ENCODE measurements around the gene GPATCH1. TPM values are rescaled to one million over a fixed set of nuclear protein-coding genes. Genes with fewer than 3 reads are reported as not detected.

The GPATCH1 gene
- total and polyA plus RNA-seq, 9 of the 15 experiments (the other 6 are each of a cell fraction or from before 2014, with no cell fraction given) = 3.7 to 9.7 (median 7.7) TPM

DNA sequence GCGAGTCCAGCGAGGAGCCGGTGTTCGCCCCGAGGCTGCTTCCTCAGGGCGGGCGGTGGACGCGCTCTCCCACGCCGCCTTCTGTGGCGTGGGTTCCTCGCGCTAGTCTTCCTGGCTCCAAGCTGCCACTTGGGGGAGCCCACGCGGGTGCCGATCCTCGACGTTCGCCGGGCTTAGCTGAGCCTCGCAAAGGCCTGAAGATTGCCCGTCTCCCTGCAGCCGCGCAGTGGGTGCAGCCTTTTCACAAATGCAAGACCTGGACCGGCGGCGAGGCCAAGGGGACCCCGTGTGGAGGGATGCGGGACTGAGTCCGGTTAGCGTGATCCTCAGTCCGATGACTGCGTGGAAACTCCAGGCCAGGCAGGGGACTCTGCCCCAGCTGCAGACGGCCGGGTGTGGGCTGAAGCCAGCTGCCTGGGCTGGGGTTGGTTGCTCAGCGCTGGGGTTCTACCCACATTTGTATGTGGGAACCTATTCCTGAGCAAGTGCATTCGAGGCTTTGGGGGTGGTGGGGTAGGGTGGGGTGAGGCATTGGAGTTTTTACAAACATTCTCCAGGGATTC, 96.5 kb downstream of the GPATCH1 start (continued):
- no peak for TF ChIP-seq FOXA1 (IDR thresholded peaks at IDR 0.05; ENCODE audit: borderline replicate concordance)
- TF ChIP-seq ILK (tag; IDR thresholded peaks at IDR 0.05; ENCODE audit: borderline replicate concordance, low read depth) = no peak
- TF ChIP-seq DACH1 (IDR thresholded peaks at IDR 0.05; ENCODE audit: partially characterized antibody) = no peak
- no peak for TF ChIP-seq ZBED1 (IDR thresholded peaks at IDR 0.05)
- no peak for TF ChIP-seq ZNF184 (CRISPR knock-in tag; IDR thresholded peaks at IDR 0.05)
- TF ChIP-seq FOXK2 (conservative IDR thresholded peaks at IDR 0.05 in 1 of 2, IDR thresholded peaks at IDR 0.05 in 1 of 2; ENCODE audit: low read depth in 2 of 2) = no peak
- TF ChIP-seq PURB (CRISPR knock-in tag; IDR thresholded peaks at IDR 0.05; ENCODE audit: low read depth) = no peak
- TF ChIP-seq CREB1 (IDR thresholded peaks at IDR 0.05) = no peak
- no peak for TF ChIP-seq CREB1 (CRISPR knock-in tag; IDR thresholded peaks at IDR 0.05)
- TF ChIP-seq ETV1 (tag; conservative IDR thresholded peaks at IDR 0.05; ENCODE audit: low read depth) = no peak
- no peak for TF ChIP-seq RBM39 (optimal IDR thresholded peaks at IDR 0.05; ENCODE audit: low read depth, low read length)
- no peak for TF ChIP-seq FOXP1 (CRISPR knock-in tag; IDR thresholded peaks at IDR 0.05)
- TF ChIP-seq, protein P1, sequence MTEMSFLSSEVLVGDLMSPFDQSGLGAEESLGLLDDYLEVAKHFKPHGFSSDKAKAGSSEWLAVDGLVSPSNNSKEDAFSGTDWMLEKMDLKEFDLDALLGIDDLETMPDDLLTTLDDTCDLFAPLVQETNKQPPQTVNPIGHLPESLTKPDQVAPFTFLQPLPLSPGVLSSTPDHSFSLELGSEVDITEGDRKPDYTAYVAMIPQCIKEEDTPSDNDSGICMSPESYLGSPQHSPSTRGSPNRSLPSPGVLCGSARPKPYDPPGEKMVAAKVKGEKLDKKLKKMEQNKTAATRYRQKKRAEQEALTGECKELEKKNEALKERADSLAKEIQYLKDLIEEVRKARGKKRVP (CRISPR knock-in tag; IDR thresholded peaks at IDR 0.05) = no peak
- peak; percentile 24 to 50; a peak in 3 of 4 replicates for TF ChIP-seq RAD21 (CRISPR knock-in tag; conservative IDR thresholded peaks at IDR 0.05 in 1 of 2, IDR thresholded peaks at IDR 0.05 in 1 of 2)
- no peak for TF ChIP-seq ZC3H8 (IDR thresholded peaks at IDR 0.05)
- TF ChIP-seq, protein P2, sequence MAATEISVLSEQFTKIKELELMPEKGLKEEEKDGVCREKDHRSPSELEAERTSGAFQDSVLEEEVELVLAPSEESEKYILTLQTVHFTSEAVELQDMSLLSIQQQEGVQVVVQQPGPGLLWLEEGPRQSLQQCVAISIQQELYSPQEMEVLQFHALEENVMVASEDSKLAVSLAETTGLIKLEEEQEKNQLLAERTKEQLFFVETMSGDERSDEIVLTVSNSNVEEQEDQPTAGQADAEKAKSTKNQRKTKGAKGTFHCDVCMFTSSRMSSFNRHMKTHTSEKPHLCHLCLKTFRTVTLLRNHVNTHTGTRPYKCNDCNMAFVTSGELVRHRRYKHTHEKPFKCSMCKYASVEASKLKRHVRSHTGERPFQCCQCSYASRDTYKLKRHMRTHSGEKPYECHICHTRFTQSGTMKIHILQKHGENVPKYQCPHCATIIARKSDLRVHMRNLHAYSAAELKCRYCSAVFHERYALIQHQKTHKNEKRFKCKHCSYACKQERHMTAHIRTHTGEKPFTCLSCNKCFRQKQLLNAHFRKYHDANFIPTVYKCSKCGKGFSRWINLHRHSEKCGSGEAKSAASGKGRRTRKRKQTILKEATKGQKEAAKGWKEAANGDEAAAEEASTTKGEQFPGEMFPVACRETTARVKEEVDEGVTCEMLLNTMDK (IDR thresholded peaks at IDR 0.05; ENCODE audit: borderline replicate concordance, insufficient read depth, low read depth, low read length, poor library complexity, severe bottlenecking) = peak; percentile 58
- TF ChIP-seq NCOA2 (IDR thresholded peaks at IDR 0.05; ENCODE audit: partially characterized antibody in 2 of 2) = no peak
- no peak for TF ChIP-seq TSC22D4 (tag; IDR thresholded peaks at IDR 0.05)
- no peak; the same call in 1 of the 2 replicates for TF ChIP-seq SIN3B (IDR thresholded peaks at IDR 0.05; ENCODE audit: low read depth)
- TF ChIP-seq CC2D1A (IDR thresholded peaks at IDR 0.05) = no peak
- TF ChIP-seq SFPQ (IDR thresholded peaks at IDR 0.05; ENCODE audit: low read depth, low read length) = no peak
- TF ChIP-seq COPS2 (conservative IDR thresholded peaks at IDR 0.05) = no peak
- no peak for TF ChIP-seq MCM7 (IDR thresholded peaks at IDR 0.05)
- TF ChIP-seq ZBTB1 (CRISPR knock-in tag; IDR thresholded peaks at IDR 0.05; ENCODE audit: borderline replicate concordance, low read depth) = no peak

All from K562 (cell line).